HEK293 (cell line): Measurements from ENCODE around the gene NOD2.

Source experiments
- CTCF ChIA-PET: fragments of 350-600 bp; formaldehyde crosslinking; extraction: SDS; loops from one replicate; lab custom pipeline; 2021; ENCODE audit warnings: antibody characterized with exemption; lab: Yijun Ruan, JAX
- POLR2A ChIA-PET: fragments of 300-600 bp; formaldehyde crosslinking; extraction: SDS; loops from one replicate; lab custom pipeline; 2020; ENCODE audit warnings: antibody characterized with exemption, inconsistent platforms; lab: Yijun Ruan, JAX
- H3K27ac ChIP-seq: fragments of 200-500 bp; sonication (Bioruptor generic); 2 replicates; pipeline ENCODE4 v1.5.1; 2014; ENCODE audit warnings: low read depth, low read length, control low read depth, inconsistent platforms; ENCODE audit errors: extremely low read depth
- H3K36me3 ChIP-seq, 2 experiments: fragments of 200-500 bp in 1 of 2; sonication (Bioruptor generic) in 1 of 2; 1 replicate in 1 of 2; 2 replicates in 1 of 2; pipeline ENCODE4 v1.5.1; 2014 to 2017; ENCODE audit warnings: inconsistent platforms in 2 of 2, low read length in 2 of 2; ENCODE audit not compliant: control insufficient read depth in 2 of 2, insufficient read depth in 1 of 2
- H3K4me1 ChIP-seq: fragments of 200-500 bp; sonication (Bioruptor generic); 2 replicates; pipeline ENCODE4 v1.5.1; 2014; ENCODE audit warnings: mild to moderate bottlenecking, low read length, inconsistent platforms; ENCODE audit not compliant: control insufficient read depth, insufficient read depth
- H3K4me3 ChIP-seq: 2 replicates; pipeline ENCODE4 v1.5.1; 2011; ENCODE audit warnings: low read depth, mild to moderate bottlenecking, control low read depth, low read length, moderate library complexity
- H3K9me3 ChIP-seq: fragments of 200-500 bp; sonication (Bioruptor generic); 2 replicates; pipeline ENCODE4 v1.5.1; 2014; ENCODE audit warnings: low read depth, low read length, inconsistent platforms; ENCODE audit not compliant: control insufficient read depth, insufficient read depth
- FEZF1 ChIP-seq: fragments of 450-650 bp; formaldehyde crosslinking; IDR thresholded peaks from 2 replicates; pipeline ENCODE4 v1.5.1; 2016; ENCODE audit warnings: missing biosample characterization, missing genetic modification characterization
- ZBTB6 ChIP-seq: fragments of 450-650 bp; formaldehyde crosslinking; IDR thresholded peaks from 2 replicates; pipeline ENCODE4 v1.5.1; 2017; ENCODE audit warnings: missing biosample characterization, missing genetic modification characterization
- ZNF354C ChIP-seq: fragments of 450-650 bp; formaldehyde crosslinking; IDR thresholded peaks from 2 replicates; pipeline ENCODE4 v1.5.1; 2016; ENCODE audit warnings: missing biosample characterization, missing genetic modification characterization, low read depth, borderline replicate concordance
- ZNF391 ChIP-seq: fragments of 450-650 bp; formaldehyde crosslinking; IDR thresholded peaks from 2 replicates; pipeline ENCODE4 v1.5.1; 2016; ENCODE audit warnings: low read depth, missing biosample characterization, missing genetic modification characterization, borderline replicate concordance
- ZNF433 ChIP-seq: fragments of 450-650 bp; formaldehyde crosslinking; IDR thresholded peaks from 2 replicates; pipeline ENCODE4 v1.5.1; 2016; ENCODE audit warnings: missing biosample characterization, missing genetic modification characterization, low read depth
- ZNF514 ChIP-seq: fragments of 450-650 bp; formaldehyde crosslinking; IDR thresholded peaks from 2 replicates; pipeline ENCODE4 v1.5.1; 2016; ENCODE audit warnings: missing biosample characterization, missing genetic modification characterization
- ZNF555 ChIP-seq: fragments of 450-650 bp; formaldehyde crosslinking; conservative IDR thresholded peaks from 2 replicates; pipeline ENCODE4 v1.5.1; 2017; ENCODE audit warnings: missing biosample characterization, mild to moderate bottlenecking, missing genetic modification characterization, inconsistent platforms
- ZNF626 ChIP-seq: fragments of 450-650 bp; sonication (Bioruptor Pico); formaldehyde crosslinking; IDR thresholded peaks from 2 replicates; pipeline ENCODE4 v1.5.1; 2018; ENCODE audit warnings: missing biosample characterization, missing genetic modification characterization, inconsistent platforms
- ZNF777 ChIP-seq: fragments of 450-650 bp; formaldehyde crosslinking; IDR thresholded peaks from 2 replicates; pipeline ENCODE4 v1.5.1; 2017; ENCODE audit warnings: missing biosample characterization, missing genetic modification characterization, borderline replicate concordance
- ZNF785 ChIP-seq: fragments of 450-650 bp; formaldehyde crosslinking; IDR thresholded peaks from 2 replicates; pipeline ENCODE4 v1.5.1; 2016; ENCODE audit warnings: missing biosample characterization, missing genetic modification characterization
- TF ChIP-seq, protein P1 (sequence below): fragments of 450-650 bp; formaldehyde crosslinking; IDR thresholded peaks from 2 replicates; pipeline ENCODE4 v1.5.1; 2017; ENCODE audit warnings: missing biosample characterization, missing genetic modification characterization
- TF ChIP-seq, protein P2 (sequence below): fragments of 450-650 bp; formaldehyde crosslinking; IDR thresholded peaks from 2 replicates; pipeline ENCODE4; 2016; ENCODE audit warnings: missing biosample characterization, missing genetic modification characterization
- TF ChIP-seq, protein P3 (sequence below): fragments of 450-650 bp; formaldehyde crosslinking; IDR thresholded peaks from 2 replicates; pipeline ENCODE4 v1.5.1; 2016; ENCODE audit warnings: missing biosample characterization, missing genetic modification characterization
- TF ChIP-seq, protein P4 (sequence below): fragments of 450-650 bp; formaldehyde crosslinking; IDR thresholded peaks from 2 replicates; pipeline ENCODE4 v1.5.1; 2016; ENCODE audit warnings: missing biosample characterization, missing genetic modification characterization, borderline replicate concordance

The NOD2 gene

DNA sequence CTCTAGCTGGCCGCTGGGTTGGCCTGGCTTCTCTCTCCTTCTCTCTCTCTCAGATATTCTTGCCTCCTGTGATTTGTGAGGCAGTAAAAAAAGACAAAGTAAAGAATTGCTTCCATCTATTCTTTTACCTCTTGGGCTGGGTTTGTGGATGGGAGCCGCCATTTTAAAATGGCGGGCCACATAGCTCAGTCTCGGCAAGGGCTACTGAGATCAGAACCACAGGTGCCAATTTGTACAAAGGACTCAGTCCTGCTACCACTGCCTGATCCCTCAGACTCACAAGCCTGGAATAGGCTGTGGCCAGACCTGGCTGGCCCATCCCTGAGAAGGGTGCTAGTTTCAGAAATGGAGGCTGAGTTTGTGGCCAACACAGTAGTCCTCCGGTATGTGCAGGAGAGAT, 24.1 kb downstream of the NOD2 start:
- CTCF ChIA-PET, result no interaction called here

DNA sequence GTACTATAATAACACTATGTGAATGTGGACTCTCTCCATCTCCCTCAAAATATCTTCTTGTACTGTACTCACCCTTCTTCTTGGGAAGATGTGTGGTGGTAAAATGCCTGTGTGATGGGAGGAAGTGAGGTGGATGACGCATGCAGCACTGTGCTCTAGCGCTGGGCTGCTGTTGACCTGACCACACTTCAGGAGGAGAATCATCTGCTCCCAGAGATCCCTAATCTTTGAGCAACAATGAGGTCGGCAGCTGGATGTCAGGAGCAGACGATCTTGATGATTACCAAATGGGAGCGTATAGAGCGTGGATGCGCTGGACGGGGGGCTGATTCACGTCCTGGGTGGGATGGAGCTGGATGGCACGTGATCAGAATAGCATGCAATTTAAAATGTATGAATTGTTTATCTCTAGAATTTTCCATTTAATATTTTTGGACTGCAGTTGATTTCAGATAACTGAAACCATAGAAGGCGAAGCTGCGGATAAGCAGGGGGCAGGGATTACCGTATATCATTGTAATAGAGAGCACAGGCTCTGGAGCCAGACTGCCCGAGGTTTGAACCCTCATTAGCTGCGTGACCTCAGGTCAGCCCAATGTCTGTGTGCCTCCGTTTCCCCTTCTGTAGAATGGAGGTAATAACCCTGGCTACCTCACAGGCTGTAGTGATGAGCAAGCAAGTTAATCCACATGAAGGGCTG, 24.8 kb downstream of the NOD2 start:
- Histone ChIP-seq H3K4me1 (no peaks in the 10 kb centered on the region), H3K9me3 (no peaks in the 10 kb centered on the region), H3K4me3 (no peak overlapping the region), H3K27ac (no peak overlapping the region), H3K36me3 (no peaks in the 10 kb centered on the region)
- TF ChIP-seq ZNF555, result no peak
- TF ChIP-seq FEZF1 (tag by site-specific recombination), result no peak
- no peak for TF ChIP-seq ZBTB6
- TF ChIP-seq, protein P1, sequence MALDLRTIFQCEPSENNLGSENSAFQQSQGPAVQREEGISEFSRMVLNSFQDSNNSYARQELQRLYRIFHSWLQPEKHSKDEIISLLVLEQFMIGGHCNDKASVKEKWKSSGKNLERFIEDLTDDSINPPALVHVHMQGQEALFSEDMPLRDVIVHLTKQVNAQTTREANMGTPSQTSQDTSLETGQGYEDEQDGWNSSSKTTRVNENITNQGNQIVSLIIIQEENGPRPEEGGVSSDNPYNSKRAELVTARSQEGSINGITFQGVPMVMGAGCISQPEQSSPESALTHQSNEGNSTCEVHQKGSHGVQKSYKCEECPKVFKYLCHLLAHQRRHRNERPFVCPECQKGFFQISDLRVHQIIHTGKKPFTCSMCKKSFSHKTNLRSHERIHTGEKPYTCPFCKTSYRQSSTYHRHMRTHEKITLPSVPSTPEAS (tag by site-specific recombination), result no peak
- no peak for TF ChIP-seq ZNF354C (tag by site-specific recombination)
- POLR2A ChIA-PET, result no interaction called here
- CTCF ChIA-PET, result no interaction called here

More for the DNA sequence above, 24.1 kb downstream of the NOD2 start:
- no peak overlapping the region for H3K4me3 ChIP-seq
- H3K9me3 ChIP-seq, result no peaks in the 10 kb centered on the region
- no peaks in the 10 kb centered on the region for H3K4me1 ChIP-seq
- POLR2A ChIA-PET, result no interaction called here
- H3K27ac ChIP-seq, result no peak overlapping the region
- no peaks in the 10 kb centered on the region for H3K36me3 ChIP-seq
- TF ChIP-seq ZNF626 (tag by site-specific recombination), result no peak
- no peak for TF ChIP-seq ZNF514
- no peak for TF ChIP-seq ZNF777 (tag by site-specific recombination)

- CTCF ChIA-PET, result interaction anchor here (1.3 kb wide), 1 partner anchor 53 kb away, joined by 3 read pairs; no protein-coding TSS in a partner anchor
- Histone ChIP-seq H3K27ac (no peak overlapping the region), H3K4me1 (no peaks in the 10 kb centered on the region), H3K36me3 (no peaks in the 10 kb centered on the region), H3K4me3 (no peak overlapping the region), H3K9me3 (no peaks in the 10 kb centered on the region)
- POLR2A ChIA-PET, result no interaction called here
- no peak for TF ChIP-seq ZNF785 (tag by site-specific recombination)
- no peak for TF ChIP-seq ZNF433 (tag by site-specific recombination)
- TF ChIP-seq, protein P2, sequence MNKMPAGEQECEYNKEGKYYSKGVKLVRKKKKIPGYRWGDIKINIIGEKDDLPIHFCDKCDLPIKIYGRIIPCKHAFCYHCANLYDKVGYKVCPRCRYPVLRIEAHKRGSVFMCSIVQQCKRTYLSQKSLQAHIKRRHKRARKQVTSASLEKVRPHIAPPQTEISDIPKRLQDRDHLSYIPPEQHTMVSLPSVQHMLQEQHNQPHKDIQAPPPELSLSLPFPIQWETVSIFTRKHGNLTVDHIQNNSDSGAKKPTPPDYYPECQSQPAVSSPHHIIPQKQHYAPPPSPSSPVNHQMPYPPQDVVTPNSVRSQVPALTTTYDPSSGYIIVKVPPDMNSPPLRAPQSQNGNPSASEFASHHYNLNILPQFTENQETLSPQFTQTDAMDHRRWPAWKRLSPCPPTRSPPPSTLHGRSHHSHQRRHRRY (tag by site-specific recombination), result no peak
- TF ChIP-seq, protein P3, sequence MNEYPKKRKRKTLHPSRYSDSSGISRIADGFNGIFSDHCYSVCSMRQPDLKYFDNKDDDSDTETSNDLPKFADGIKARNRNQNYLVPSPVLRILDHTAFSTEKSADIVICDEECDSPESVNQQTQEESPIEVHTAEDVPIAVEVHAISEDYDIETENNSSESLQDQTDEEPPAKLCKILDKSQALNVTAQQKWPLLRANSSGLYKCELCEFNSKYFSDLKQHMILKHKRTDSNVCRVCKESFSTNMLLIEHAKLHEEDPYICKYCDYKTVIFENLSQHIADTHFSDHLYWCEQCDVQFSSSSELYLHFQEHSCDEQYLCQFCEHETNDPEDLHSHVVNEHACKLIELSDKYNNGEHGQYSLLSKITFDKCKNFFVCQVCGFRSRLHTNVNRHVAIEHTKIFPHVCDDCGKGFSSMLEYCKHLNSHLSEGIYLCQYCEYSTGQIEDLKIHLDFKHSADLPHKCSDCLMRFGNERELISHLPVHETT (tag by site-specific recombination), result no peak
- TF ChIP-seq ZNF391 (tag by site-specific recombination), result no peak
- TF ChIP-seq, protein P4, sequence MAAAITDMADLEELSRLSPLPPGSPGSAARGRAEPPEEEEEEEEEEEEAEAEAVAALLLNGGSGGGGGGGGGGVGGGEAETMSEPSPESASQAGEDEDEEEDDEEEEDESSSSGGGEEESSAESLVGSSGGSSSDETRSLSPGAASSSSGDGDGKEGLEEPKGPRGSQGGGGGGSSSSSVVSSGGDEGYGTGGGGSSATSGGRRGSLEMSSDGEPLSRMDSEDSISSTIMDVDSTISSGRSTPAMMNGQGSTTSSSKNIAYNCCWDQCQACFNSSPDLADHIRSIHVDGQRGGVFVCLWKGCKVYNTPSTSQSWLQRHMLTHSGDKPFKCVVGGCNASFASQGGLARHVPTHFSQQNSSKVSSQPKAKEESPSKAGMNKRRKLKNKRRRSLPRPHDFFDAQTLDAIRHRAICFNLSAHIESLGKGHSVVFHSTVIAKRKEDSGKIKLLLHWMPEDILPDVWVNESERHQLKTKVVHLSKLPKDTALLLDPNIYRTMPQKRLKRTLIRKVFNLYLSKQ, result no peak
Observed at GRCh38 chr16:50718761-50719400, 25.5 kb downstream of the NOD2 start.
